Esophagus squamous epithelium (tissue), 4 donors: ENCODE measurements around the gene OR2G3.

Source experiments
- CTCF ChIP-seq, 6 experiments: fragments of 450-650 bp in 4 of 6; fragments of 200-600 bp in 2 of 6; sonication (generic) in 2 of 6; IDR thresholded peaks; one replicate each; pipeline ENCODE4 v1.5.1; 2016 to 2019; ENCODE audit warnings: antibody characterized with exemption in 6 of 6, mild to moderate bottlenecking in 4 of 6, moderate library complexity in 4 of 6
- POLR2A ChIP-seq, 4 donors: fragments of 450-650 bp; IDR thresholded peaks; one replicate each; pipeline ENCODE4 v1.6.1; 2017; ENCODE audit warnings: antibody characterized with exemption in 4 of 4, mild to moderate bottlenecking in 4 of 4, moderate library complexity in 3 of 4

GRCh38 chr1:247638011-247638410 lies 32.6 kb downstream of the OR2G3 start:
- TF ChIP-seq CTCF (IDR thresholded peaks at IDR 0.05) (no peak), POLR2A (IDR thresholded peaks at IDR 0.05) (no peak)
